NCI-H774 (cell line): ENCODE data around the gene OTUD1.
"Not testable (repeated sequence)": the region's sequence is repeated elsewhere in the genome, so short reads cannot be mapped to it uniquely, and the experiment has no call there.

Source experiments
- DNase-seq: peaks from one replicate; lab custom pipeline; 2025; lab: John Stamatoyannopoulos, UW

Gene OTUD1, protein sequence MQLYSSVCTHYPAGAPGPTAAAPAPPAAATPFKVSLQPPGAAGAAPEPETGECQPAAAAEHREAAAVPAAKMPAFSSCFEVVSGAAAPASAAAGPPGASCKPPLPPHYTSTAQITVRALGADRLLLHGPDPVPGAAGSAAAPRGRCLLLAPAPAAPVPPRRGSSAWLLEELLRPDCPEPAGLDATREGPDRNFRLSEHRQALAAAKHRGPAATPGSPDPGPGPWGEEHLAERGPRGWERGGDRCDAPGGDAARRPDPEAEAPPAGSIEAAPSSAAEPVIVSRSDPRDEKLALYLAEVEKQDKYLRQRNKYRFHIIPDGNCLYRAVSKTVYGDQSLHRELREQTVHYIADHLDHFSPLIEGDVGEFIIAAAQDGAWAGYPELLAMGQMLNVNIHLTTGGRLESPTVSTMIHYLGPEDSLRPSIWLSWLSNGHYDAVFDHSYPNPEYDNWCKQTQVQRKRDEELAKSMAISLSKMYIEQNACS

DNA sequence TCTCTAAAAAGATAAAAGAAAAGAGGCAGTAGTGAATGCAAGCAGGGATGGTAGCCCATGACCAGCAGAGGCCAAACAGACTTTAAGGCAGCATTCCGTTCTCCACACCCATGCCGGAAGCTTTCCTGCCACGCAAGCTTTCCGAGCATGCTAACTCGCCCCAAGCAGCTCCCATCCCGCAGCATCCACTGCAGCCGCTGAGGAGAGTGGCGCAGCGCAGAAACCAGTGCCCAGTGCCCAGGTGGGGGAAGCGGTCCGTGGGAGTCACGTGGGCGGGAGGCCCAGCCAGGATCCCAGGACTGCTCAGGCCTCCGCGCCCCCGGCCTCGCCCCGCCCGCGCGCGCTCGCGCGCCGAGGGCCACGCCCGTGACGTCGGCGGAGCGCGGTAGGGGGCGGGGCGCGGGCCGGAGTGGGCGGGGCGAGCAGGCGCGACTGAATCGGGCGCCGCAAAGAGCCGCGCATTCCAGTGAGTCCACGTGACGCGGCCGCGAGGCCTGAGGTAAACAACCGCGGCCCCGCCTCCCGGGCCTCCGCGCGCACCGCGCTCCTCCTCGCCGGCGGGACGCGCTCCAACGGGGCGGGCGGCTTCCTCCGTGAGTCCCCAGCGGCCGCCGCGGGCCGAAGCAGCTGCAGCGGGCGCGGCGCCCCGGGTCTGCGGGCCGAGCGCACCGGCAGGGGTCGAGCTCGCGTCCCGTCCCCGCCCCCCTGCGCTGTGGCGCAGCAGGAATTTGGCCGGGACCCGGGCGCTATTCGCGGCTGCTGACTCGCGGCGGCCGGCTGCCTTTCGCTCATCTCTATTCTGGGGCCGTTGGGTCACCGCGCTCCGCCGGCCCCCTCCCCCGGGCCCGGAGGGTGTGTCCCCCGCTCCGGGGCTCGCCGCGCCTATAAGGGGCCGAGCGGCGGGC, at the start of gene OTUD1:
Gene OTUD1, plus strand, starts transcription at position 529 of the 905 bp plus-strand sequence. CDS start 383 bp downstream, outside the sequence.
- DNase-seq: peak; percentile 95

GRCh38 chr10:23390408-23390807, 48.5 kb upstream of the OTUD1 start:
- not testable (repeated sequence) for DNase-seq

GRCh38 chr10:23390809-23391208, 48.1 kb upstream of the OTUD1 start:
- no peak for DNase-seq

- no peak for DNase-seq
These were observed 47.1 kb upstream of the OTUD1 start for GRCh38 chr10:23391821-23392220.

GRCh38 chr10:23395017-23395416, 43.9 kb upstream of the OTUD1 start:
- DNase-seq: no peak

GRCh38 chr10:23396695-23397094, 42.2 kb upstream of the OTUD1 start:
- no peak for DNase-seq

DNA sequence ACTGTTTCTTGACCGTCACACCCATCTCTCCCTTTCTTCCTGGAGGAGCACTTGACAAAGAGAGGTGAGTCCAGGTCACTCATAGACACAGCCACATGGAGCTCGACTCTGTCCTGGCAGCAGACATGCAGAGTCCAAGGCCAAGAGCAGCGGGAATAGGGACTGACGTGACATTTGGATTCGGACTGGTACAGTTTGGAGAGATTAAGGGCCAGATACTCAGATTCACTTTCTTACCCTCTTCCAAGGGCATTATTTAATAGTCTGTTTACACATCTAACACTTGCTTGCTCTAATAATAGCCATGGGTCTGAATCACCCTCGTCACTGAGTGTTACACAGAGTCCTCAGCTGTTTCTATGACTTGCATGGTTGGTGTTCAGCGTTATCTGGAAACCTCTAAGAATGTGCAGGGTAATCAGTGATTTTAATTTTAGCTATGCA, 39.2 kb upstream of the OTUD1 start:
- DNase-seq: peak; percentile 6

- no peak for DNase-seq
These were observed 36.0 kb upstream of the OTUD1 start for GRCh38 chr10:23402856-23403255.

DNA sequence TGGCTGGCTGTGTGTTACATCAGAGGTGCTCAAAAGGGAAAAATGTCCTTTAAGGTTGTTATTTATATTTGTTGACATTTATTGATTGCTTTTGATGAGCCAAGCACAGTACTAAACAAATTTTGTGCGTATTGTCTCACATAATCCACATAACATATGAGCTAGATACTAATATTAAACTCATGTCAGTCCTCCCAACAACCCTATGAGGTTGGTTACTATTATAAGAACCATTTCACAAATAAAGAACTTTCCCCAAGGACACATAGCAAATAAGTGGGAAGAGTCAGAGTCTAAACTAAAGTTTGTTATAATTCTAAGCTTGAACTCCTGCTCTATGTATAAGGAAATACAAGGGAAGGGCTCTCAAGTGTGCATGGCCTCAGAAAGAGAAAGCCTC, 35.6 kb upstream of the OTUD1 start:
- no peak for DNase-seq

GRCh38 chr10:23403719-23404118, 35.2 kb upstream of the OTUD1 start:
- no peak for DNase-seq

DNA sequence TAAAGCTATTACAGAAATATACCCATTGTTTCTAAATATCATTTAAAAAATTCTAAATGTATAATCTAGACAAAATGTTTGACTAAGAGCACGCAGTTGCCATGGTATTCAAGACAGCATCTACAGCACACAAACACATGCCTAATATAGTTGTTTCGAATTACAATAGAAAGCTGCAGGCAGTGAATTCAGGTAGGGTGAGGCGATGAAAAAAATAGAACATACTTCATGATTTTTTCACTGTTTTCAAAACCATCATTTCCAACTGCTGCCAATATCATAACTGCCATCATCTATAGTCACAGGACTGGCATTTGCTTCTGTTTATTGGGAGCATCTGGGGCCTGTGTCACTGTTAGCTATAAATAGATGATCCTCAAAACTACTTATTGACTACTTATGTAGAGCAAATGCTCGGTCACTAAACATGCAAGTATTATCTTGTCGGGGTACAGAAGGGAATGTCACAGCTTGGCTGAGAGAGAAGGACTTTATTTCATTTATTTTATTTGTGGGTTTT, 34.4 kb upstream of the OTUD1 start:
- no peak for DNase-seq

DNA sequence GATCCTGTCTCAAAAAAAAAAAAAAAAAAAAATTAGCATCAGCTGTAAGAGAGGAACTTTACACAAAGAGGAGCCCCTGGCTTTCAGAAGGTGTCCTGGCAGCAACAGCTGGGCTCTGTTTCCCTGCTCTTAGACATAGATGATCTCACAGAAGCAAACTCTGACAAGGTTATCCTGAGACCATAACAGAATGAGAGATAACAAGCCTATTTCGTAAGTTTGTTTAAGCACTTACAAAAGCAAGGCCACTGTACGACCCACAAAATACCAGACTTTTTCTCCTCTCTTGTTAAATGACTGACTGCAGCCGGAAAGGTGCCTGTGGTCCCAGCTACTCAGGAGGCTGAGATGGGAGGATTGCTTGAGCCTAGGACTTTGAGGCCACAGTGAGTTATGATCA, 33.3 kb upstream of the OTUD1 start:
- no peak for DNase-seq

DNA sequence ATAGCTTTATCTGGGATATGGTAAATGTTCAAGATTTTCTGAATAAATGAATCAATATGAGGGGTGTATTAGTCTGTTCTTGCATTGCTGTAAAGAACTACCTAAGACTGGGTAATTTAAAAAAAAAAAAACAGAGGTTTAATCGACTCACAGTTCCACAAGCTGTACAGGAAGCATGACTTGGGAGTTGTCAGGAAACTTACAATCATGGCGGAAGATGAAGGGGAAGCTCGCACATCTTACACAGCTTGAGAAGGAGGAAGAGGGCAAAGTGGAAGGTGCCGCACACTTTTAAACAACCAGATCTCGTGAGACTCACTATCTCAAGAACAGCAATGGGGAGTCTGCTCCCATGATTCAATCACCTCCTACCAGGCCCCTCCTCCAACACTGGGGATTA, 32.5 kb upstream of the OTUD1 start:
- no peak for DNase-seq

- DNase-seq: no peak
These were observed 30.4 kb upstream of the OTUD1 start for GRCh38 chr10:23408330-23408976.

DNA sequence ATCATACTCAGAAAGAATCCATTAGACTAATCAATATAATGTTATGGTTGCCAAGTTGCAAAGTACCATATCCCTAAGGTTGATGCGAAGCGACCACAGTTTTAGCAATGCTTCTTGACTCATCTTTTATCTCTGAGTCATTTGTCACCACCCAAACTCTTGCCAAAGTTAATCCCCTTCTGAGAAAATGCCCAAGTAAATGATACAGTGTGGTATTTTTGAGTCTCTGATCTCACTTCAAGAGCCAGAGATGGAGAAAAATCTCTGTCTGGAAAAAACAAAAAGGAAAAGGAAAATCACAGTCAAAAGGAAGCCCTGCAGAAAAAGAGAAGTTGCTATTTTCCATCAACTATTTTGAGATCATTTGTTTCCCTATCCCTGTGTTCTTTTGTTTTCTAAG, 26.7 kb upstream of the OTUD1 start:
- DNase-seq: no peak

DNA sequence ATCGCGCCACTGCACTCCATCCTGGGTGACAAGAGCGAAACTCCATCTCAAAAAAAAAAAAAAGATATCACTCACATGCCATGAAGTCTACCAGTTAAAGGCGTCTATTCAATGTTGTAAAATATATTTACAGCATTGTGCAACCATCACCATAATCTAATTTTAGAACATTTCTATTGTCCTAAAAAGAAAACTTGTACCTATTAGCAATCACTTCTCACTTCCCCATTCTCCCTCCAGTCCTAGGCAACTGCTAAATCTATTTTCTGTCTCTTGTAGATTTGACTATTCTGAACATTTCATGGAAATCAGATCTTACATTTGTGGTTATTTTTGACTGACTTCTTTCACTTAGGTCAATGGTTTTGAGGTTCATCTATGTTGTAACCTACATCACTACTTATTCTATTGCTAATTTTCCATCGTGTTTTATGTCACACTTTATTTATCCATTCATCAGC, 25.2 kb upstream of the OTUD1 start:
- no peak for DNase-seq

- DNase-seq: no peak
These were observed 24.2 kb upstream of the OTUD1 start for GRCh38 chr10:23414658-23415057.

- no peak for DNase-seq
These were observed 21.6 kb upstream of the OTUD1 start for GRCh38 chr10:23417254-23417653.

GRCh38 chr10:23418051-23418681, 20.7 kb upstream of the OTUD1 start:
- DNase-seq: no peak

- DNase-seq: no peak
These were observed 19.7 kb upstream of the OTUD1 start for GRCh38 chr10:23419201-23419600.

DNA sequence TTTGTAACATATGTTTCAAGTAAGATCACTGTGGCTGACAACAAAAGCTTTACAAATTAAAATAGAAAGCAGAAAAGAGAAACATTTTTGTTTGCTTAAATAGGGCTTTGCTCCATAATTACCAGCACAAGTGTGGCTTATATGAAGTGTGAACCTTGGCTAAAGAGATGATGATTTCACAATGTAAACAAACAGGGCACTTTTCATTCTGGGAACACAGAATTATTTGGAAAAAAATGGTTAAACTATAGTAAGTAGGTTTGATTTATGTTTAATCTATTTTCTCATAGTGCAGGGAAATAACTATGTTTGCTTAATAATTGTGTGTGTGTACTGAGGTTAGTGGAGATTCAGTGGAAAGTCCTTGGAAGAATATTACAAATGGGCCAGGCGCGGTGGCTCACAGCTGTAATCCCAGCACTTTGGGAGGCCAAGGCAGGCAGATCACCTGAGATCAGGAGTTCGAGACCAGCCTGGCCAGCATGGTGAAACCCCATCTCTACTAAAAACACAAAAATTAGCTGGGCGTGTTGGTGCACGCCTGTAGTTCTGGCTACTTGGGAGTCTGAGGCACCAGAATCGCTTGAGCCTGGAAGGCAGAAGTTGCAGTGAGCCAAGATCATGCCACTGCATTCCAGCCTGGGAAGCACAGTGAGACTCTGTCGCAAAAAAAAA, 19.1 kb upstream of the OTUD1 start:
- peak; percentile 40 for DNase-seq
